ENCODE results near the gene FLT3.

Gene FLT3

GRCh38 chr13:27979001-27979643 lies 121.3 kb downstream of the FLT3 start:
- H3K27me3 ChIP-seq = peaks cover 100% of the 10 kb centered on the region
- no peaks in the 10 kb centered on the region for H3K36me3 ChIP-seq
- H3K4me1 ChIP-seq (ENCODE audit: control insufficient read depth in 1 of 2, insufficient read depth in 1 of 2, low read depth in 1 of 2, low read length in 1 of 2) = peaks cover 6 to 13% of the 10 kb centered on the region in 2 experiments
- H3K4me3 ChIP-seq (ENCODE audit: low read depth in 1 of 2, low read length in 1 of 2) = no peak overlapping the region
- no peak for TF ChIP-seq CTCF (IDR thresholded peaks at IDR 0.05)
- no peak overlapping the region for H3K27ac ChIP-seq
- H3K9me3 ChIP-seq = no peaks in the 10 kb centered on the region

- H3K4me1 ChIP-seq (ENCODE audit: control insufficient read depth in 1 of 2, insufficient read depth in 1 of 2, low read depth in 1 of 2, low read length in 1 of 2) = peaks cover 6 to 13% of the 10 kb centered on the region in 2 experiments
- peaks cover 100% of the 10 kb centered on the region for H3K27me3 ChIP-seq
- no peak for TF ChIP-seq CTCF (IDR thresholded peaks at IDR 0.05)
- no peak overlapping the region for H3K4me3 ChIP-seq (ENCODE audit: low read depth in 1 of 2, low read length in 1 of 2)
- H3K9me3 ChIP-seq = no peaks in the 10 kb centered on the region
- H3K36me3 ChIP-seq = no peaks in the 10 kb centered on the region
- H3K27ac ChIP-seq = no peak overlapping the region
These were observed 121.9 kb downstream of the FLT3 start for GRCh38 chr13:27978301-27978968.

GRCh38 chr13:27977476-27978300 lies 122.7 kb downstream of the FLT3 start:
- Histone ChIP-seq H3K4me1 (ENCODE audit: control insufficient read depth in 1 of 2, insufficient read depth in 1 of 2, low read depth in 1 of 2, low read length in 1 of 2) (peaks cover 6 to 13% of the 10 kb centered on the region in 2 experiments), H3K27me3 (peaks cover 100% of the 10 kb centered on the region), H3K9me3 (no peaks in the 10 kb centered on the region), H3K27ac (no peak overlapping the region), H3K36me3 (no peaks in the 10 kb centered on the region), H3K4me3 (ENCODE audit: low read depth in 1 of 2, low read length in 1 of 2) (no peak overlapping the region)
- no peak for TF ChIP-seq CTCF (IDR thresholded peaks at IDR 0.05)

GRCh38 chr13:27976362-27977091 lies 123.8 kb downstream of the FLT3 start:
- no peak overlapping the region for H3K4me3 ChIP-seq (ENCODE audit: low read depth in 1 of 2, low read length in 1 of 2)
- no peaks in the 10 kb centered on the region for H3K36me3 ChIP-seq
- TF ChIP-seq CTCF (IDR thresholded peaks at IDR 0.05) = no peak
- no peak overlapping the region for H3K27ac ChIP-seq
- H3K9me3 ChIP-seq = no peaks in the 10 kb centered on the region
- peaks cover 6 to 13% of the 10 kb centered on the region in 2 experiments for H3K4me1 ChIP-seq (ENCODE audit: control insufficient read depth in 1 of 2, insufficient read depth in 1 of 2, low read depth in 1 of 2, low read length in 1 of 2)
- peaks cover 100% of the 10 kb centered on the region for H3K27me3 ChIP-seq

All from neutrophil (primary cell).